HL-60 (cell line): Measurements from ENCODE around the gene CHRNA4.

Source experiments
- DNase-seq, 2 experiments: peaks; one replicate each; pipeline ENCODE4 v3.0.0-alpha.2; 2010 to 2020; ENCODE audit warnings: low read depth in 1 of 2, low spot score in 1 of 2
- H3K27ac ChIP-seq: fragments of 250-450 bp; sonication (Bioruptor Pico); replicated peaks from 2 replicates; pipeline ENCODE4 v1.5.1; 2020; ENCODE audit warnings: mild to moderate bottlenecking, moderate library complexity
- H3K27me3 ChIP-seq: fragments of 250-450 bp; sonication (Bioruptor Pico); 2 replicates; pipeline ENCODE4 v1.5.1; 2021; ENCODE audit warnings: mild to moderate bottlenecking, moderate library complexity; ENCODE audit not compliant: insufficient read depth, poor library complexity, severe bottlenecking
- H3K4me3 ChIP-seq: replicated peaks from 2 replicates; pipeline ENCODE4 v1.5.1; 2011; ENCODE audit warnings: mild to moderate bottlenecking, control low read depth, low read length; ENCODE audit not compliant: insufficient read depth
- GABPA ChIP-seq: IDR thresholded peaks from 2 replicates; pipeline ENCODE4 v1.6.1; 2012; ENCODE audit warnings: low read depth
- POLR2AphosphoS5 ChIP-seq: IDR thresholded peaks from 2 replicates; pipeline ENCODE4 v1.6.1; 2012; ENCODE audit warnings: low read depth
- SPI1 ChIP-seq: IDR thresholded peaks from 2 replicates; pipeline ENCODE4 v1.6.1; 2012; ENCODE audit warnings: low read depth, mild to moderate bottlenecking, borderline replicate concordance
- TF ChIP-seq, protein P1 (sequence below): IDR thresholded peaks from one replicate; pipeline ENCODE4 v1.5.1; 2011; ENCODE audit warnings: low read length, control low read depth, inconsistent platforms; ENCODE audit not compliant: insufficient read depth
- TF ChIP-seq, protein P2 (sequence below): IDR thresholded peaks from 2 replicates; pipeline ENCODE4 v1.6.1; 2012; ENCODE audit warnings: low read depth; ENCODE audit not compliant: insufficient replicate concordance

Gene CHRNA4

DNA sequence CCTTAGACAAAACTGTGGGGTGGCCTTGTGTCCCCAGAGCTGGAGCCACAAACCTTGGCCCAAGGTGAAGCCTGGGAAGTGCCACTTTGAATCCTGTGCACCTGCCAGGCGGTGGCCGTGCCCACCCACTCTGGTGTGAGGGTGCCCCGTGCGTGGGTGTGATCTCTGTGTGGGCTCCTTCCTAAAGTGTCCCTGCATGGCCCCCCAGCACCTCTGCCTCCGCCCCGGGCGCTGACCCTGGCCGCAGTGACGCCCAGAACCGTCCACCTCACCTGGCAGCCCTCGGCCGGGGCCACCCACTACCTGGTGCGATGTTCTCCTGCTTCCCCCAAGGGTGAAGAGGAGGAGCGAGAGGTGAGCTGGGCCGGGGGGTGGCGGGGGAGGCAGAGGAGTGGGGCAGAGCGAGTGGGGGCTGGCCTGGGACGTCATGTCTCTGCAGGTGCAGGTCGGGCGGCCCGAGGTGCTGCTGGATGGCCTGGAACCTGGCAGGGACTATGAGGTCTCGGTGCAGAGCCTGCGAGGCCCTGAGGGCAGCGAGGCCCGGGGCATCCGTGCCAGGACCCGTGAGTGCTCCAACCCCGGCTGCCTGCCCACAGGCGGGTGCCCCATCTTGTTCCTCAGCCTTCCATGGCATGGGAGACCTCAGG is 49.8 kb downstream of the CHRNA4 start:
- TF ChIP-seq, protein P1, sequence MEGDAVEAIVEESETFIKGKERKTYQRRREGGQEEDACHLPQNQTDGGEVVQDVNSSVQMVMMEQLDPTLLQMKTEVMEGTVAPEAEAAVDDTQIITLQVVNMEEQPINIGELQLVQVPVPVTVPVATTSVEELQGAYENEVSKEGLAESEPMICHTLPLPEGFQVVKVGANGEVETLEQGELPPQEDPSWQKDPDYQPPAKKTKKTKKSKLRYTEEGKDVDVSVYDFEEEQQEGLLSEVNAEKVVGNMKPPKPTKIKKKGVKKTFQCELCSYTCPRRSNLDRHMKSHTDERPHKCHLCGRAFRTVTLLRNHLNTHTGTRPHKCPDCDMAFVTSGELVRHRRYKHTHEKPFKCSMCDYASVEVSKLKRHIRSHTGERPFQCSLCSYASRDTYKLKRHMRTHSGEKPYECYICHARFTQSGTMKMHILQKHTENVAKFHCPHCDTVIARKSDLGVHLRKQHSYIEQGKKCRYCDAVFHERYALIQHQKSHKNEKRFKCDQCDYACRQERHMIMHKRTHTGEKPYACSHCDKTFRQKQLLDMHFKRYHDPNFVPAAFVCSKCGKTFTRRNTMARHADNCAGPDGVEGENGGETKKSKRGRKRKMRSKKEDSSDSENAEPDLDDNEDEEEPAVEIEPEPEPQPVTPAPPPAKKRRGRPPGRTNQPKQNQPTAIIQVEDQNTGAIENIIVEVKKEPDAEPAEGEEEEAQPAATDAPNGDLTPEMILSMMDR: no peak
- TF ChIP-seq, protein P2, sequence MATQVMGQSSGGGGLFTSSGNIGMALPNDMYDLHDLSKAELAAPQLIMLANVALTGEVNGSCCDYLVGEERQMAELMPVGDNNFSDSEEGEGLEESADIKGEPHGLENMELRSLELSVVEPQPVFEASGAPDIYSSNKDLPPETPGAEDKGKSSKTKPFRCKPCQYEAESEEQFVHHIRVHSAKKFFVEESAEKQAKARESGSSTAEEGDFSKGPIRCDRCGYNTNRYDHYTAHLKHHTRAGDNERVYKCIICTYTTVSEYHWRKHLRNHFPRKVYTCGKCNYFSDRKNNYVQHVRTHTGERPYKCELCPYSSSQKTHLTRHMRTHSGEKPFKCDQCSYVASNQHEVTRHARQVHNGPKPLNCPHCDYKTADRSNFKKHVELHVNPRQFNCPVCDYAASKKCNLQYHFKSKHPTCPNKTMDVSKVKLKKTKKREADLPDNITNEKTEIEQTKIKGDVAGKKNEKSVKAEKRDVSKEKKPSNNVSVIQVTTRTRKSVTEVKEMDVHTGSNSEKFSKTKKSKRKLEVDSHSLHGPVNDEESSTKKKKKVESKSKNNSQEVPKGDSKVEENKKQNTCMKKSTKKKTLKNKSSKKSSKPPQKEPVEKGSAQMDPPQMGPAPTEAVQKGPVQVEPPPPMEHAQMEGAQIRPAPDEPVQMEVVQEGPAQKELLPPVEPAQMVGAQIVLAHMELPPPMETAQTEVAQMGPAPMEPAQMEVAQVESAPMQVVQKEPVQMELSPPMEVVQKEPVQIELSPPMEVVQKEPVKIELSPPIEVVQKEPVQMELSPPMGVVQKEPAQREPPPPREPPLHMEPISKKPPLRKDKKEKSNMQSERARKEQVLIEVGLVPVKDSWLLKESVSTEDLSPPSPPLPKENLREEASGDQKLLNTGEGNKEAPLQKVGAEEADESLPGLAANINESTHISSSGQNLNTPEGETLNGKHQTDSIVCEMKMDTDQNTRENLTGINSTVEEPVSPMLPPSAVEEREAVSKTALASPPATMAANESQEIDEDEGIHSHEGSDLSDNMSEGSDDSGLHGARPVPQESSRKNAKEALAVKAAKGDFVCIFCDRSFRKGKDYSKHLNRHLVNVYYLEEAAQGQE: no peak
- TF ChIP-seq POLR2AphosphoS5 (no peak), SPI1 (no peak), GABPA (no peak)
- no peak overlapping the region for H3K4me3 ChIP-seq
- H3K27ac ChIP-seq: no peak overlapping the region
- DNase-seq: no peak
- no peaks in the 10 kb centered on the region for H3K27me3 ChIP-seq

DNA sequence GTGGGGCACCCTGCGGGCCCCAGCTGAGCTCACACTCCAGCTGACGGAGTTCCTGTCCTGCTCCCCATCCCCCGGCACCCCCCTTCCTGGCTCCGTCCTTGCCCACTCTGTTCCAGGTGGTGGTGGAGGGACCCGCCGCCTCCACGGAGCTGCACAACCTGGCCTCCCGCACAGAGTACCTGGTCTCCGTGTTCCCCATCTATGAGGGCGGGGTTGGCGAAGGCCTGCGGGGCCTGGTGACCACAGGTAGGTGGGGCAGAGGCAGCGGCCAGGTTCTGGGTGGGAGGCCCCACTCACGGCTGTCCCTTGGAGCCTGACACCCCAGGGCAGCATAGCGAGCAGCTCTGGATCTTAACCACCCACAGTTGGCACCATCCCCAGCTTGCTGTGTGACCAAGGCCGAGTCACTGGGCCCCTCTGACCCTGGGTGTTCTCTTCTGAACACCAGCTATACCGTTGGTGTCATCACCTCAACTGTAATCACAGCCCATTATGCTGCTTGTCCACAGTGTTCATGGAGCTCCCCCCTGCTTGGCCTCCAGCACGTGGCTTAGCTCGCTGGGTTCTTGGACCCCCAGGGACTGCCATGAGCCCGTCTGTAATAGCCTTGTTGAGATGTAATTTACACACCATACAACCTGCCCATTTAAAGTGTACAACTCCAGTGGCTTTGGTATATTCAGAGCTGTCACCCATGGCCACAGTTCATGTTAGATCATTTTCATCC is 50.7 kb downstream of the CHRNA4 start:
- no peak for TF ChIP-seq SPI1
- TF ChIP-seq, protein P1: no peak
- no peak for TF ChIP-seq GABPA
- TF ChIP-seq, protein P2: no peak
- no peak for TF ChIP-seq POLR2AphosphoS5
- no peak for DNase-seq
- Histone ChIP-seq H3K27me3 (no peaks in the 10 kb centered on the region), H3K27ac (no peak overlapping the region), H3K4me3 (no peak overlapping the region)

DNA sequence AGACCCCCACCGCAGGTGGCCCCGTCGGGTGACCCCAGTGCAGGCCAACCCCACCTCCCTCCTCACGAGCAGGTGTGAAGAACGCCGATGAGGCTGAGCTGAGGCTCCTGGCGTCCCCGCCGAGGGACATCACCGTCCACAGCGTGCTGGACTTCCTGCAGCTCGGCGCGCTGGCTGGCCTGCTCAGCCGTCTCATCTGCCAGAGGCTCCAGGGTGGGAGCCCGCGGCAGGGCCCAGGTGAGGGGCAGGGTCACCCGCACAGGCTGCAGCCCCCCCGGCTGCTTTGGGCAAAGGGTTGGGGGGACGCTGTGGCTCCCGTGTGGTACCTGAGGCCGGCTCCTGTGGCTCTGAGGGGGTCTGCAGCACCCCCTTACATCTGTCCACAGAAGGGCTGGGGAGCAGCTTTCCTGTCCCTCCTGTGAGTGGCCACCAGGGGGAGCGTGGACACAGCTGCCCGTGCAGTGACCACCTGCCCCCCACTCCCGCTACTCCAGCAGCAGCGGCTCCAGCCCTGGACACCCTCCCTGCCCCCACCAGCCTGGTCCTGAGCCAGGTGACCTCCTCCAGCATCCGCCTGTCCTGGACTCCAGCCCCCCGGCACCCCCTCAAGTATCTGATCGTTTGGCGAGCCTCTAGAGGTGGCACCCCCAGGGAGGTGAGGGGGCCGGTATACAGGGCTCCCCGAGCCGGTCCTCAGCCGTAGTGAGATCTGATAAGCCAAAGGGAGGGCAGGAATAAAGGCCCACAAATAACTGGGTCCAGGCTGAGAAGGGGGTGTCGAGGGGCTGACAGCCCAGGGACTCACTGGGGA is 51.7 kb downstream of the CHRNA4 start:
- DNase-seq: no peak
- TF ChIP-seq POLR2AphosphoS5: no peak
- TF ChIP-seq, protein P1: peak; percentile 52
- Histone ChIP-seq H3K27me3 (no peaks in the 10 kb centered on the region), H3K4me3 (no peak overlapping the region), H3K27ac (no peak overlapping the region)
